Ovary (tissue), 3 donors: Measurements from ENCODE around the gene RHEB.

Experiments used
- CTCF ChIP-seq, 3 donors: fragments of 450-650 bp in 2 of 3; fragments of 200-600 bp in 1 of 3; IDR thresholded peaks; one replicate each; pipeline versions ENCODE4 v1.5.1 to v1.8.0; 2016 to 2022; ENCODE audit warnings: antibody characterized with exemption in 3 of 3, mild to moderate bottlenecking in 1 of 3
- EP300 ChIP-seq: sonication (generic); formaldehyde crosslinking; IDR thresholded peaks from one replicate; pipeline ENCODE4 v1.6.1; 2017; ENCODE audit warnings: antibody characterized with exemption
- POLR2A ChIP-seq: fragments of 450-650 bp; IDR thresholded peaks from one replicate; pipeline ENCODE4 v1.6.1; 2017; ENCODE audit warnings: antibody characterized with exemption, mild to moderate bottlenecking, moderate library complexity
- donor health status: DM: no; HTN: no; CAD: no.

DNA sequence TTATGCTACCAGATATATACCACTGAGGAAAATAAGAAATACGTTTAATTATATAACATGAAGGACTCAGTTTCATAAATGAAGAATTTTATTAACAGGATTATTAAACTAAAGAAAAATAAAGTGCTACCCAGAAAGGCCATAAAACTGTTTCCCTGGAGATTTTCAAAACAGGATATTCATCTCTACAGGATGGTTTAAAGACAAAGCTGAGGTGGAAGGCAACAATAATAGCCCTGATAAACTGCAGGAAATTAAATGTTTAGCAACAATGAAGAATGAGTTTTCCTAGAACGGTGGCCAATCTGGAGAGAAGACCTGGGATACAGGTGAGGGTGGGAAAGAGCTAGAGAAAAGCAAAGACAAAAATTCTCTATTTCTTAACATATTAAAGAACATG, 11.9 kb downstream of the RHEB start:
- no peak for TF ChIP-seq EP300
- TF ChIP-seq CTCF (IDR thresholded peaks at IDR 0.05), result no peak
- no peak for TF ChIP-seq POLR2A
